Liver (tissue), 9 donors: Measurements from ENCODE around the gene MAPK8IP3. TPM values are rescaled to one million over a fixed set of nuclear protein-coding genes. Genes with fewer than 3 reads are reported as not detected.

ENCODE experiments used
- DNase-seq: peaks from one replicate; pipeline ENCODE4 v3.0.0-alpha.2; 2017; ENCODE audit warnings: low spot score
- H3K27ac ChIP-seq, 2 donors: one replicate each; pipeline ENCODE4 v1.7.0; 2013; ENCODE audit warnings: inconsistent platforms in 2 of 2, low read length in 2 of 2, control low read depth in 1 of 2, low read depth in 1 of 2, mild to moderate bottlenecking in 1 of 2
- H3K27me3 ChIP-seq, 4 donors: one replicate each; pipeline versions ENCODE4 v1.6.1 to v1.7.0; 2013; ENCODE audit warnings: low read length in 3 of 4, inconsistent platforms in 1 of 4, mild to moderate bottlenecking in 1 of 4, moderate library complexity in 1 of 4; ENCODE audit not compliant: control insufficient read depth in 4 of 4, insufficient read depth in 4 of 4
- H3K36me3 ChIP-seq, 4 donors: one replicate each; pipeline versions ENCODE4 v1.6.1 to v1.7.0; 2013; ENCODE audit warnings: low read length in 3 of 4, mild to moderate bottlenecking in 3 of 4, low read depth in 1 of 4, moderate library complexity in 1 of 4; ENCODE audit not compliant: control insufficient read depth in 4 of 4, insufficient read depth in 3 of 4
- H3K4me1 ChIP-seq, 4 donors: one replicate each; pipeline versions ENCODE4 v1.6.1 to v1.7.0; 2013; ENCODE audit warnings: low read length in 3 of 4, mild to moderate bottlenecking in 3 of 4, moderate library complexity in 1 of 4; ENCODE audit not compliant: control insufficient read depth in 4 of 4, insufficient read depth in 4 of 4
- H3K4me3 ChIP-seq, 3 donors: one replicate each; pipeline versions ENCODE4 v1.6.1 to v1.7.0; 2013; ENCODE audit warnings: low read length in 3 of 3, control low read depth in 1 of 3, low read depth in 1 of 3, mild to moderate bottlenecking in 1 of 3
- H3K9ac ChIP-seq, 2 donors: one replicate each; pipeline ENCODE4 v1.7.0; 2013; ENCODE audit warnings: low read length in 2 of 2, mild to moderate bottlenecking in 2 of 2, moderate library complexity in 2 of 2, control low read depth in 1 of 2, low read depth in 1 of 2
- H3K9me3 ChIP-seq, 4 donors: one replicate each; pipeline versions ENCODE4 v1.6.1 to v1.7.0; 2013; ENCODE audit warnings: low read length in 3 of 4; ENCODE audit not compliant: control insufficient read depth in 4 of 4
- FOXA1 ChIP-seq: IDR thresholded peaks from 2 replicates; pipeline ENCODE4 v1.6.1; 2016; ENCODE audit warnings: antibody characterized with exemption
- FOXA2 ChIP-seq: IDR thresholded peaks from 2 replicates; pipeline ENCODE4 v1.6.1; 2016; ENCODE audit warnings: antibody characterized with exemption
- GABPA ChIP-seq, 2 donors: IDR thresholded peaks in 1 of 2; conservative IDR thresholded peaks in 1 of 2; 2 replicates each; pipeline ENCODE4 v1.6.1; 2016; ENCODE audit warnings: antibody characterized with exemption in 2 of 2, mild to moderate bottlenecking in 1 of 2, moderate library complexity in 1 of 2
- HNF4G ChIP-seq: IDR thresholded peaks from 2 replicates; pipeline ENCODE4 v1.6.1; 2016; ENCODE audit warnings: antibody characterized with exemption
- JUND ChIP-seq, 2 donors: IDR thresholded peaks; 2 replicates each; pipeline ENCODE4 v1.6.1; 2016; ENCODE audit warnings: antibody characterized with exemption in 2 of 2
- RAD21 ChIP-seq, 2 donors: IDR thresholded peaks; 2 replicates each; pipeline ENCODE4 v1.6.1; 2016; ENCODE audit warnings: antibody characterized with exemption in 2 of 2, mild to moderate bottlenecking in 2 of 2
- RXRA ChIP-seq, 2 donors: IDR thresholded peaks; 2 replicates each; pipeline ENCODE4 v1.6.1; 2017 to 2018; ENCODE audit warnings: antibody characterized with exemption in 2 of 2, mild to moderate bottlenecking in 1 of 2
- SP1 ChIP-seq: IDR thresholded peaks from 2 replicates; pipeline ENCODE4 v1.6.1; 2018; ENCODE audit warnings: antibody characterized with exemption, mild to moderate bottlenecking
- WGBS: extraction: QIAGEN DNeasy Blood & Tissue Kit; methylation state at CpG from one replicate; pipeline ENCODE4 v1.1.7; 2013; 5-methylcytosine and 5-hydroxymethylcytosine counted together
- polyA plus RNA-seq, 2 donors: library from polyadenylated mRNA; stranded (reverse) in 1 of 2; unstranded in 1 of 2; fragments of 200-250 nt in 1 of 2; fragments of >200 nt in 1 of 2; fragmentation: Nextera tagmentation in 1 of 2; extraction: Ambion mirVana in 1 of 2; gene quantifications; one replicate each; pipeline versions ENCODE4 v1.2.1 to v1.2.3, GENCODE V29; 2013 to 2015
- total RNA-seq, 2 donors: library from RNA; depleted of rRNA; stranded (reverse); fragments of >200 nt; gene quantifications; one replicate each; pipeline ENCODE4 v1.2.3, GENCODE V29; 2014
- TF ChIP-seq, protein P1 (sequence below): fragments of 150-350 bp; IDR thresholded peaks from 2 replicates; pipeline ENCODE4 v1.5.1; 2017; ENCODE audit warnings: improper control_type of control experiment, low read depth, low read length; ENCODE audit not compliant: missing input control
- TF ChIP-seq, protein P2 (sequence below): IDR thresholded peaks from 2 replicates; pipeline ENCODE4 v1.6.1; 2016; ENCODE audit warnings: antibody characterized with exemption, mild to moderate bottlenecking
- TF ChIP-seq, protein P3 (sequence below): IDR thresholded peaks from 2 replicates; pipeline ENCODE4 v1.6.1; 2016; ENCODE audit warnings: antibody characterized with exemption
- donor health status: healthy.
- donor health status: healthy.
- donor health status: healthy.
- donor health status: healthy.
- donor health status: healthy.

The MAPK8IP3 gene
- total and polyA plus RNA-seq, 4 donors = 4.1 to 43.0 (median 9.3) TPM

DNA sequence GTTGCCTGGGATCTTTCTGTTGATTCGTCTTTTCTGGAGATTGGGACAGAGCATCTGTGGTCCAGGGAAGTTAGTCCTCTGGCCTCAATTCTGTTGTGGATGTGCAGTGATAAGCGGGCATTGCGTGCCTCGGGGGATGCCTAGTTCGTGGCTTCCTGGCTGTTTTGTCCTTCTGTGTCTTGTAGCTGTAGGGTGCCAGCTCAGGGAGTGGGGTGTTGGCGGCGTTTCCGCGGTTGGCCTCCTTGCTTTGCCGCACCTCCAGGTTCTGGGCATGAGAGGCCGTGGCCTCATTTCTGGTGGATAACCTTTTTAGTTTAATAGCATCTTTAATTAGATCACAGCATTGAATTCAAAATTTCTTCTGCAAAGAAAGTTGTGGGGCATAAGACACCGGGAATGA lies 29.3 kb upstream of the MAPK8IP3 start:
- Histone ChIP-seq H3K4me1 (peaks cover 0 to 9% (median 6%) of the 10 kb centered on the region in 4 donors), H3K9ac (no peak overlapping the region), H3K27me3 (no peaks in the 10 kb centered on the region), H3K4me3 (no peak overlapping the region), H3K36me3 (peaks cover 4 to 34% (median 14%) of the 10 kb centered on the region in 4 donors), H3K9me3 (no peaks in the 10 kb centered on the region), H3K27ac (no peak overlapping the region)
- no peak for DNase-seq
- 96% methylated on average over 12 of the region's 12 CpGs for WGBS
- TF ChIP-seq RAD21 (IDR thresholded peaks at IDR 0.05) (no peak), FOXA2 (no peak), RXRA (IDR thresholded peaks at IDR 0.05) (no peak), SP1 (no peak), FOXA1 (no peak), HNF4G (no peak), GABPA (IDR thresholded peaks at IDR 0.05 in 1 of 2, conservative IDR thresholded peaks at IDR 0.05 in 1 of 2) (no peak)
- TF ChIP-seq, protein P1, sequence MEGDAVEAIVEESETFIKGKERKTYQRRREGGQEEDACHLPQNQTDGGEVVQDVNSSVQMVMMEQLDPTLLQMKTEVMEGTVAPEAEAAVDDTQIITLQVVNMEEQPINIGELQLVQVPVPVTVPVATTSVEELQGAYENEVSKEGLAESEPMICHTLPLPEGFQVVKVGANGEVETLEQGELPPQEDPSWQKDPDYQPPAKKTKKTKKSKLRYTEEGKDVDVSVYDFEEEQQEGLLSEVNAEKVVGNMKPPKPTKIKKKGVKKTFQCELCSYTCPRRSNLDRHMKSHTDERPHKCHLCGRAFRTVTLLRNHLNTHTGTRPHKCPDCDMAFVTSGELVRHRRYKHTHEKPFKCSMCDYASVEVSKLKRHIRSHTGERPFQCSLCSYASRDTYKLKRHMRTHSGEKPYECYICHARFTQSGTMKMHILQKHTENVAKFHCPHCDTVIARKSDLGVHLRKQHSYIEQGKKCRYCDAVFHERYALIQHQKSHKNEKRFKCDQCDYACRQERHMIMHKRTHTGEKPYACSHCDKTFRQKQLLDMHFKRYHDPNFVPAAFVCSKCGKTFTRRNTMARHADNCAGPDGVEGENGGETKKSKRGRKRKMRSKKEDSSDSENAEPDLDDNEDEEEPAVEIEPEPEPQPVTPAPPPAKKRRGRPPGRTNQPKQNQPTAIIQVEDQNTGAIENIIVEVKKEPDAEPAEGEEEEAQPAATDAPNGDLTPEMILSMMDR = no peak
- TF ChIP-seq, protein P2, sequence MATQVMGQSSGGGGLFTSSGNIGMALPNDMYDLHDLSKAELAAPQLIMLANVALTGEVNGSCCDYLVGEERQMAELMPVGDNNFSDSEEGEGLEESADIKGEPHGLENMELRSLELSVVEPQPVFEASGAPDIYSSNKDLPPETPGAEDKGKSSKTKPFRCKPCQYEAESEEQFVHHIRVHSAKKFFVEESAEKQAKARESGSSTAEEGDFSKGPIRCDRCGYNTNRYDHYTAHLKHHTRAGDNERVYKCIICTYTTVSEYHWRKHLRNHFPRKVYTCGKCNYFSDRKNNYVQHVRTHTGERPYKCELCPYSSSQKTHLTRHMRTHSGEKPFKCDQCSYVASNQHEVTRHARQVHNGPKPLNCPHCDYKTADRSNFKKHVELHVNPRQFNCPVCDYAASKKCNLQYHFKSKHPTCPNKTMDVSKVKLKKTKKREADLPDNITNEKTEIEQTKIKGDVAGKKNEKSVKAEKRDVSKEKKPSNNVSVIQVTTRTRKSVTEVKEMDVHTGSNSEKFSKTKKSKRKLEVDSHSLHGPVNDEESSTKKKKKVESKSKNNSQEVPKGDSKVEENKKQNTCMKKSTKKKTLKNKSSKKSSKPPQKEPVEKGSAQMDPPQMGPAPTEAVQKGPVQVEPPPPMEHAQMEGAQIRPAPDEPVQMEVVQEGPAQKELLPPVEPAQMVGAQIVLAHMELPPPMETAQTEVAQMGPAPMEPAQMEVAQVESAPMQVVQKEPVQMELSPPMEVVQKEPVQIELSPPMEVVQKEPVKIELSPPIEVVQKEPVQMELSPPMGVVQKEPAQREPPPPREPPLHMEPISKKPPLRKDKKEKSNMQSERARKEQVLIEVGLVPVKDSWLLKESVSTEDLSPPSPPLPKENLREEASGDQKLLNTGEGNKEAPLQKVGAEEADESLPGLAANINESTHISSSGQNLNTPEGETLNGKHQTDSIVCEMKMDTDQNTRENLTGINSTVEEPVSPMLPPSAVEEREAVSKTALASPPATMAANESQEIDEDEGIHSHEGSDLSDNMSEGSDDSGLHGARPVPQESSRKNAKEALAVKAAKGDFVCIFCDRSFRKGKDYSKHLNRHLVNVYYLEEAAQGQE = no peak

DNA sequence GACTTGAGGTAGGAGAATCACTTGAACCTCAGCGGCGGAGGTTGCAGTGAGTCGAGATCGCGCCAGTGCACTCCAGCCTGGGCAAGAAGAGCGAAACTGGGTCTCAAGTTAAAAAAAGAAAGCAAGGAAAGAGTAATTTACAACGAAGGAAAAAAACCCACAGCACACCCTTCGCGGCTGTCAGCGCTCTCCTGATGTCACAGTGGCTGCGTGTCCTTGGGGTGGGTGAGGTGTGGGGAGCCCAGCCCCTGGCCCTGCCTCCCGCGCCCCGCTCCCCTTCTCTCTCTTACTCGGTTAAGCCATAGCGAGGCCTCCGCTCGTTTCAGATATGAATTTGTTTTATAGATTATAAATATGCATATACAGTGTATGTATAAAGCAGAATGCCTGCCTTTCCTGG lies 28.7 kb upstream of the MAPK8IP3 start:
- TF ChIP-seq HNF4G (no peak), JUND (IDR thresholded peaks at IDR 0.05) (no peak), FOXA2 (no peak)
- TF ChIP-seq, protein P3, sequence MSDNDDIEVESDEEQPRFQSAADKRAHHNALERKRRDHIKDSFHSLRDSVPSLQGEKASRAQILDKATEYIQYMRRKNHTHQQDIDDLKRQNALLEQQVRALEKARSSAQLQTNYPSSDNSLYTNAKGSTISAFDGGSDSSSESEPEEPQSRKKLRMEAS = no peak
- TF ChIP-seq, protein P2 = no peak
- Histone ChIP-seq H3K9me3 (no peaks in the 10 kb centered on the region), H3K9ac (no peak overlapping the region), H3K4me1 (peaks cover 0 to 9% (median 6%) of the 10 kb centered on the region in 4 donors), H3K27me3 (no peaks in the 10 kb centered on the region), H3K27ac (no peak overlapping the region), H3K4me3 (no peak overlapping the region), H3K36me3 (peaks cover 0 to 27% (median 11%) of the 10 kb centered on the region in 4 donors)
- DNase-seq = no peak
- 93% methylated on average over 18 of the region's 18 CpGs for WGBS
